Spleen (tissue), 7 donors: ENCODE measurements around the gene MINK1.

Source experiments
- POLR2AphosphoS5 ChIP-seq, 3 donors: sonication (generic); formaldehyde crosslinking; IDR thresholded peaks; one replicate each; pipeline ENCODE4 v1.5.1; 2017; ENCODE audit warnings: antibody characterized with exemption in 3 of 3
- TF ChIP-seq, protein P1 (sequence below), 11 experiments: fragments of 200-600 bp in 7 of 11; fragments of 450-650 bp in 4 of 11; sonication (generic) in 4 of 11; IDR thresholded peaks in 8 of 11; conservative IDR thresholded peaks in 3 of 11; 1 replicate in 7 of 11; 2 replicates in 4 of 11; pipeline versions ENCODE4 v1.4.0 to v1.8.0; 2016 to 2021; ENCODE audit warnings: antibody characterized with exemption in 11 of 11, inconsistent platforms in 4 of 11, mild to moderate bottlenecking in 1 of 11
- donor health status: DM: no; HTN: no; CAD: no; lungs with moderate emphysema.
- donor health status: DM: no; HTN: no; CAD: no.
- donor health status: DM: no; HTN: no; CAD: no.

DNA sequence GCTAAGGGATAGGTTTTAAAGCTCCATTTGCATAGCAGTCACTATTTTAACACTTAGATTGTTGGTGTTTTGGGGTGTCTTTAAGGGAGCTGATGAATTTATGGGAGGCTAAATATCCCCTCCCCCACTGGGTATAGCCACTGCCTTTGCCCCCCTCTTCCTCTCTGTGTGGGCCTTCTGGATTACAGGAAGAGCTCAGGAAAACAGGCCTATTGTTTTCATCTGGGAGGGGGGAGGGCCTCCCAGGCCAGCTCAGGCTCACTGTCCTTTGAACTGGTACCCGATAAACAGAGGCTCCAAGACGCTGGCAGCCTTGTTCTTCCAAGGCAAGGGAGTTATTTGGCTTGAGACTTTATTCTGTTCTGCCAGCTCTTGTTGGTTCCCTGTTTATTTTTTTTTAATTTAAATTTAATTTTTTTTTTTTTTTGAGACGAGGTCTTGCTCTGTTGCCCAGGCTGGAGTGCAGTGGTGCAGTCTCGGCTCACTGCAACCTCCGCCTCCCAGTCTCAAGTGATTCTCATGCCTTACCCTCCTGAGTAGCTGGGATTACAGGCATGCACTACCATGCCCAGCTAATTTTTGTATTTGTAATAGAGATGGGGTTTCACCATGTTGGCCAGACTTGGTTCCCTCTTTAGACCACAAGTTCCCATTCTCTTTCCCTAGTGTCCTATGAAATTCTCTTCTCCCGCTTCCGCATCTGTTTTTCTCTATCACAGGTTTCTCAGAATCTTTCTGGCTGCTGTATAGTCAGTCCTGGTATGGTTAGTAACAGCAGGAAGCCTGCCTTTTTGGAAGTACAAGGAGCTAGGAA is 25.1 kb downstream of the MINK1 start:
- peak in 1 of 3 donors; percentile 19 for TF ChIP-seq POLR2AphosphoS5 (IDR thresholded peaks at IDR 0.05)
- TF ChIP-seq, protein P1, sequence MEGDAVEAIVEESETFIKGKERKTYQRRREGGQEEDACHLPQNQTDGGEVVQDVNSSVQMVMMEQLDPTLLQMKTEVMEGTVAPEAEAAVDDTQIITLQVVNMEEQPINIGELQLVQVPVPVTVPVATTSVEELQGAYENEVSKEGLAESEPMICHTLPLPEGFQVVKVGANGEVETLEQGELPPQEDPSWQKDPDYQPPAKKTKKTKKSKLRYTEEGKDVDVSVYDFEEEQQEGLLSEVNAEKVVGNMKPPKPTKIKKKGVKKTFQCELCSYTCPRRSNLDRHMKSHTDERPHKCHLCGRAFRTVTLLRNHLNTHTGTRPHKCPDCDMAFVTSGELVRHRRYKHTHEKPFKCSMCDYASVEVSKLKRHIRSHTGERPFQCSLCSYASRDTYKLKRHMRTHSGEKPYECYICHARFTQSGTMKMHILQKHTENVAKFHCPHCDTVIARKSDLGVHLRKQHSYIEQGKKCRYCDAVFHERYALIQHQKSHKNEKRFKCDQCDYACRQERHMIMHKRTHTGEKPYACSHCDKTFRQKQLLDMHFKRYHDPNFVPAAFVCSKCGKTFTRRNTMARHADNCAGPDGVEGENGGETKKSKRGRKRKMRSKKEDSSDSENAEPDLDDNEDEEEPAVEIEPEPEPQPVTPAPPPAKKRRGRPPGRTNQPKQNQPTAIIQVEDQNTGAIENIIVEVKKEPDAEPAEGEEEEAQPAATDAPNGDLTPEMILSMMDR (IDR thresholded peaks at IDR 0.05 in 8 of 11, conservative IDR thresholded peaks at IDR 0.05 in 3 of 11), result no peak
